ENCODE results near the gene ZSCAN23. TPM values are rescaled to one million over a fixed set of nuclear protein-coding genes. Genes with fewer than 3 reads are reported as not detected.
"Not testable (repeated sequence)": the region's sequence is repeated elsewhere in the genome, so short reads cannot be mapped to it uniquely, and the experiment has no call there.

Gene ZSCAN23
- total RNA-seq, 2 donors from 2014 or later: 4.1 to 7.1 TPM

DNA sequence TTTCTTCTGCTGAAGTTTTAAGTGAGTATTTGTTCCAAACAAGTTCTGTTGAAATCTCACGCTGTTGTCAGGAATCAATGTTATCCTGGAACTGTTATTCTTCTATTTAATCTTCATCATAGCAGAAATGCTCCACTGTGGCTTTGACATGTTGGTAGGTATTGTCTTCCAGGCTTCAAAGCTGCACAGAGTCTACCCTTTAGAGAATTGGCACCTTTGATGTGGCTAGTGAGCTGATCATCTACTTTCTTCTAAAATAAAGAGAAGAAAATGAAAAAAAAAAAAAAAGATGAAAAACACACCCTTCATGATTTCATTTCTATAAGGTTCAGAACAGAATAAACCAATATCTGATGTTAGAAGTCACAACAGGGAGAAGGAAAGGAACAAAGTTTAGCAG is 5.8 kb upstream of the ZSCAN23 start:
- H3K4me1 Mint-ChIP-seq: peaks cover 2% of the 10 kb centered on the region
- H3K4me1 ChIP-seq (ENCODE audit: control insufficient read depth, insufficient read depth, low read length): no peaks in the 10 kb centered on the region
- no peak overlapping the region for H3K9ac ChIP-seq (ENCODE audit: extremely low read depth, low read length, poor library complexity, severe bottlenecking)
- no peaks in the 10 kb centered on the region for H3K9me3 ChIP-seq (ENCODE audit: control insufficient read depth, low read length)
- WGBS, 2 experiments (ENCODE audit: insufficient coverage in 1 of 2, insufficient read length in 1 of 2): 80% methylated on average over 1 of the region's 1 CpG; no CpG with 5 or more reads in 1 of the 2 experiments
- no peaks in the 10 kb centered on the region for H3K36me3 Mint-ChIP-seq (ENCODE audit: low read depth)
- H3K27me3 ChIP-seq (ENCODE audit: control insufficient read depth, insufficient read depth, low read length, poor library complexity, severe bottlenecking): peaks cover 35% of the 10 kb centered on the region
- H3K9me3 Mint-ChIP-seq: peaks cover 4% of the 10 kb centered on the region
- DNase-seq: no peak
- no peak for TF ChIP-seq CTCF (conservative IDR thresholded peaks at IDR 0.05)
- H3K4me3 Mint-ChIP-seq: no peak overlapping the region
- H3K27me3 Mint-ChIP-seq (ENCODE audit: insufficient read depth): peaks cover 21% of the 10 kb centered on the region
- no peaks in the 10 kb centered on the region for H3K36me3 ChIP-seq (ENCODE audit: control insufficient read depth, insufficient read depth, low read length)
- no peak overlapping the region for H3K4me3 ChIP-seq (ENCODE audit: low read length)
- no peak overlapping the region for H3K27ac Mint-ChIP-seq
- H3K27ac ChIP-seq (ENCODE audit: low read depth, low read length): no peak overlapping the region

DNA sequence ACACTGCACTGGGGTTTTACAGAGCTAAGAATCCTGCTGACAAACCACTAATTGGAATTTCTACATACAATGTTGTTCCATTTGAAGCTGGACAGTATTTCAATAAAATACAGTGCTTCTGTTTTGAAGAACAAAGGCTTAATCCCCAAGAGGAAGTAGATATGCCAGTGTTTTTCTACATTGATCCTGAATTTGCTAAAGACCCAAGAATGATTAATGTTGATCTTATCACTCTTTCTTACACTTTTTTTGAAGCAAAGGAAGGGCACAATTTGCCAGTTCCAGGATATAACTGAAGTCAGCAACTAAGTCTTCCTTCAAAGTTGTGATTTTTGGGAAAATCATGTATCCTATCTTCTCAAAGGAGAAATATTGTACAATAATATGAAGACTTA is 4.2 kb upstream of the ZSCAN23 start:
- Histone ChIP-seq H3K27me3 (ENCODE audit: control insufficient read depth, insufficient read depth, low read length, poor library complexity, severe bottlenecking) (peaks cover 22% of the 10 kb centered on the region), H3K9ac (ENCODE audit: extremely low read depth, low read length, poor library complexity, severe bottlenecking) (peak overlapping the region; percentile 36), H3K4me3 (ENCODE audit: low read length) (peak overlapping the region; percentile 83)
- not testable (repeated sequence) for H3K27ac Mint-ChIP-seq; H3K36me3 ChIP-seq (ENCODE audit: control insufficient read depth, insufficient read depth, low read length); H3K4me1 Mint-ChIP-seq; H3K36me3 Mint-ChIP-seq (ENCODE audit: low read depth); H3K9me3 ChIP-seq (ENCODE audit: control insufficient read depth, low read length); H3K4me1 ChIP-seq (ENCODE audit: control insufficient read depth, insufficient read depth, low read length); H3K9me3 Mint-ChIP-seq; H3K27ac ChIP-seq (ENCODE audit: low read depth, low read length); DNase-seq
- peaks cover 12% of the 10 kb centered on the region for H3K27me3 Mint-ChIP-seq (ENCODE audit: insufficient read depth)
- H3K4me3 Mint-ChIP-seq: peak overlapping the region; percentile 82

- peaks cover 2% of the 10 kb centered on the region for H3K4me1 Mint-ChIP-seq
- Histone ChIP-seq H3K36me3 (ENCODE audit: control insufficient read depth, insufficient read depth, low read length) (no peaks in the 10 kb centered on the region), H3K4me3 (ENCODE audit: low read length) (peak overlapping the region; percentile 83), H3K27me3 (ENCODE audit: control insufficient read depth, insufficient read depth, low read length, poor library complexity, severe bottlenecking) (peaks cover 18% of the 10 kb centered on the region), H3K27ac (ENCODE audit: low read depth, low read length) (no peak overlapping the region), H3K9ac (ENCODE audit: extremely low read depth, low read length, poor library complexity, severe bottlenecking) (peak overlapping the region; percentile 36), H3K4me1 (ENCODE audit: control insufficient read depth, insufficient read depth, low read length) (no peaks in the 10 kb centered on the region), H3K9me3 (ENCODE audit: control insufficient read depth, low read length) (no peaks in the 10 kb centered on the region)
- no peak for TF ChIP-seq CTCF (conservative IDR thresholded peaks at IDR 0.05)
- peak overlapping the region; percentile 93 for H3K27ac Mint-ChIP-seq
- H3K27me3 Mint-ChIP-seq (ENCODE audit: insufficient read depth): peaks cover 10% of the 10 kb centered on the region
- peak overlapping the region; percentile 82 for H3K4me3 Mint-ChIP-seq
- H3K36me3 Mint-ChIP-seq (ENCODE audit: low read depth): no peaks in the 10 kb centered on the region
- peaks cover 6% of the 10 kb centered on the region for H3K9me3 Mint-ChIP-seq
- WGBS, 2 experiments (ENCODE audit: insufficient coverage in 1 of 2, insufficient read length in 1 of 2): 9 to 12% methylated on average over 16 to 35 of the region's 36 CpGs
- DNase-seq: peak; percentile 78
These were observed 3.7 kb upstream of the ZSCAN23 start for GRCh38 chr6:28446818-28447511.

DNA sequence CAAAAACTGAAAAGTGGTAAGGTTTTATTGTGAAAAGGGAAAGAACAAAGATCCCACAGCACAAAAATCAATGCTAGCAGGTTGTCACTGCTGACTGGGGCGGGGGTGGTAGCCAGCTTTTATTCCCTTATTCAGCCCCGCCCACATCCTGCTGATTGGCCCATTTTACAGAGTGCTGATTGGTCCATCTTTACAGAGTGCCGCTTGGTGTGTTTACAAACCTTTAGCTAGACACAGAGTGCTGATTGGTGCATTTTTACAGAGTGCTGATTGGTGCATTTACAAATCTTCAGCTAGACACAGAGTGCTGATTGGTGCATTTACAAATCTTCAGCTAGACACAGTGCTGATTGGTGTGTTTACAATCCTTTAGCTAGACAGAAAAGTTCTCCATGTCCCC is 1.5 kb upstream of the ZSCAN23 start:
- H3K36me3 Mint-ChIP-seq (ENCODE audit: low read depth); H3K4me3 Mint-ChIP-seq; H3K27me3 Mint-ChIP-seq (ENCODE audit: insufficient read depth); H3K9me3 ChIP-seq (ENCODE audit: control insufficient read depth, low read length); H3K36me3 ChIP-seq (ENCODE audit: control insufficient read depth, insufficient read depth, low read length); H3K4me1 ChIP-seq (ENCODE audit: control insufficient read depth, insufficient read depth, low read length); H3K4me3 ChIP-seq (ENCODE audit: low read length); H3K27ac Mint-ChIP-seq; H3K27ac ChIP-seq (ENCODE audit: low read depth, low read length); H3K4me1 Mint-ChIP-seq; H3K9me3 Mint-ChIP-seq; H3K9ac ChIP-seq (ENCODE audit: extremely low read depth, low read length, poor library complexity, severe bottlenecking); H3K27me3 ChIP-seq (ENCODE audit: control insufficient read depth, insufficient read depth, low read length, poor library complexity, severe bottlenecking): not testable (repeated sequence)
- 90 to 91% methylated on average over 3 of the region's 3 CpGs for WGBS, 2 experiments (ENCODE audit: insufficient coverage in 1 of 2, insufficient read length in 1 of 2)
- DNase-seq: peak; percentile 67

Measured in endodermal cell (in vitro differentiated cells).